Neural progenitor cell (in vitro differentiated cells): ENCODE results near the gene KLHDC3.

ENCODE experiments used
- CTCF ChIP-seq: fragments of 200-600 bp; sonication (generic); IDR thresholded peaks from 2 replicates; pipeline ENCODE4 v1.5.1; 2017; ENCODE audit warnings: antibody characterized with exemption, mild to moderate bottlenecking
- EZH2 ChIP-seq: fragments of 200-600 bp; sonication (generic); IDR thresholded peaks from 2 replicates; pipeline ENCODE4 v1.6.1; 2017; ENCODE audit warnings: antibody characterized with exemption, mild to moderate bottlenecking, moderate library complexity
- EZH2phosphoT487 ChIP-seq: fragments of 200-600 bp; sonication (generic); IDR thresholded peaks from 2 replicates; pipeline ENCODE4 v1.6.1; 2017; ENCODE audit warnings: antibody characterized with exemption

GRCh38 chr6:43024436-43024835 lies 10.4 kb downstream of the KLHDC3 start:
- TF ChIP-seq CTCF (no peak), EZH2 (no peak), EZH2phosphoT487 (no peak)
